ENCODE results near the gene POMT1.
A peak's percentile ranks its signal among the peaks of the same experiment; 100 is the strongest.
"Not testable (repeated sequence)": the region's sequence is repeated elsewhere in the genome, so short reads cannot be mapped to it uniquely, and the experiment has no call there.

The POMT1 gene

DNA sequence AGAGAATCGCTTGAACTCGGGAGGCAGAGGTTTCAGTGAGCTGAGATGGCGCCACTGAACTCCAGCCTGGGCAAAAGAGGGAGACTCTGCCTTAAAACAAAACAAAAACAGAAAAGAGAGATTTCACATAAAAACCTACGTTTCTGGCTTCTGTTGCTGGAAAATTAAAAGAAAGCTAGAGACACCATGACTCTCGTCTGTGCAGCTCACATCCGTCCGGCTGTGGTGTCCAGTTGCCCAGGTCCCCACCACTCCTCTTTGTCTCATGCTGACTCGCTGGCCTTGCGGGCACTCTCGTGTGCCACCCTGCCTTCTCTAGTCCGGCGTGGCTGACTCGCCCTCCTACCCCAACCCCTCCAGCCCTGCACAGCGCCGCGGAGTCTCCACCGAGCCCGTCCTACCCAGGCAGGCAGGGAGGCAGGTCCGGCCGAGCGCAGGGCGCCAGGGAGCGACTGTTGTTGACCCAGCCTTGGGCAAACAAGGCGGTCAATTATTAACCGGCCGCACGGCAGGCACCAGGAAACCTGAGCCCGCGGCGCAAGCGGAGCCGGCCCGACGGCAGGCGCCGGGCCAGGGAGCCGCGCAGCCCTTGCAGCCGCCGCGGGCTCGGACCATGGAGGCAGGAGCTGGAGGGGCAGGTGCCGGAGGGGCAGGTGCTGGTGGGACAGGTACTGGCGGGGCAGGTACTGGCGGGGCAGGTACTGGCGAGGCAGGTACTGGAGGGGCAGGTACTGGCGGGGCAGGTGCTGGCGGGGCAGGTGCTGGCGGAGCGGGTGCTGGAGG, 42.5 kb downstream of the POMT1 start, which contains the start of gene PRRT1B:
Gene PRRT1B (plus strand): TSS at position 521 of the 783 bp plus-strand sequence. CDS start 93 bp downstream, at position 614.
- WGBS, 2 experiments (ENCODE audit: insufficient coverage in 2 of 2) = 75 to 79% methylated on average over 37 to 42 of the region's 50 CpGs
- Histone ChIP-seq H3K4me3 (ENCODE audit: extremely low read depth, insufficient read depth, low read length, poor library complexity, severe bottlenecking) (no peak within 1 kb of the TSS), H3K4me1 (ENCODE audit: control insufficient read depth, insufficient read depth, low read length, poor library complexity, severe bottlenecking) (no peaks in the 10 kb centered on the region), H3K9me3 (ENCODE audit: control insufficient read depth, low read length) (peaks cover 18% of the 10 kb centered on the region), H3K27ac (ENCODE audit: low read depth, low read length, severe bottlenecking) (no peak within 1 kb of the TSS), H3K36me3 (ENCODE audit: control insufficient read depth, insufficient read depth, low read length) (no peaks in the 10 kb centered on the region)

DNA sequence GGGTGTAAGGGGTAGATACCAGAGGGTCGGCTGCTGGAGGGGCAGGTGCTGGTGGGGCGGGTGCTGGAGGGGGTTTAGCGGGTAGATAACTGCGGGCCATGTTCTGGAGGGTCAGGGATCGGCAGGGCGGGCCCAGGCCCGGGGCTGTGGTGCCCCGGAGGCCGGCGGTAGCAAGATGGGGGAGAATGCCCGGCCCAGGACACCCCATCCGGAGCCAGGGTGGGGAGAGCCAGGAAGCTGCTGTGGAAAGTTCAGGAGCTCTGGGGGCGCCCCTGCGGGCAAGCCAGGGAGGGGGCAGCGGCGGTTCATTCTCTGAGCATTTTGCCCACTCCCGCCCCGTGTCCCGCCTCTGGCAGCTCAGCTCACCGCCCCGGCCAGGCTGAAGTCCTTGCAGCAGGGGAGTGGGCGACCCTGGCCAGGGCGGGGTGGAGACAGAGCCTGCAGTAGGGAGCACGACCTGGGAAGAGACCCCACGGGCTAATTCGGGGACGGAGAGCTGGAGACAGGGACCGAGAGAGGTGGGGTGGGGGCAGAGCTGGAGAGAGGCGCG, 43.1 kb downstream of the POMT1 start:
- no peak overlapping the region for H3K4me3 ChIP-seq (ENCODE audit: extremely low read depth, insufficient read depth, low read length, poor library complexity, severe bottlenecking)

DNA sequence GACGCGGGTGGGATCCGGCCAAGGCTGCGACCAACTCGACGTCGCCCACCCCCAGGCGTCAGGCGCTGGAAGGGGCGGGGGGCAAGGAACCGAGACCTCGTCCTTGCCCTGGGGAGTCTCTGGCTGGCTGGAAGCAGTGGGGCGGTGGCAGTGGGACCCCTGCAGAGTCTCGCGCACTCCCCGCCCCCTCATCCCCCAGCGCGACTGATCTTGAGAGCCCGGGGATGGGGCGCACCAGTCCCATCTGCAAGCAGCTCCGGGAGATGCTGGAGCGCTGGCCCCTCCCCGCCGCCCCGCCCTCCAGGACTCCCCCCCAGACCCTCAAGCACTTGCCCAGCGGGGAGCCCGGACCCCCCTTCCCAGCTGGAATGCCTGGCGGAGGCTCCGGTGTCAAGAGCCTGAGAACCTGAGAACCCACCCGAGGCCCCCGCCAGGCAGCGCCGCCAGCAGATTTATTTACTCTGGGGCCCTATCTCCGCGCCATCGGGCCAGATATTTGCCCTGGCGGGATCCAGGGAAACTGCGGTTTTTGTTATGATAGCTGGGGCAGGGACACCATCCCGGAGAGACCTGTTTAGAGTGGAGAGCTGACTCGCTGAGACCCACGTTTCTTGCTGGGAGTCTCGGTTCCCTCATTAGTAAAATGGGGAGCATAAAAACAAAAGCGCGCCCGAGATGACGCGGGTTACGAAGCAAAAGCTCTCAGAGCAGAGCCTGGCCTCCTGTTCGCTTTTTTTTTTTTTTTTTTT, 43.8 kb downstream of the POMT1 start:
- no peak overlapping the region for H3K27ac ChIP-seq (ENCODE audit: low read depth, low read length, severe bottlenecking)
- no peak overlapping the region for H3K4me3 ChIP-seq (ENCODE audit: extremely low read depth, insufficient read depth, low read length, poor library complexity, severe bottlenecking)
- H3K9me3 ChIP-seq (ENCODE audit: control insufficient read depth, low read length) = peaks cover 18% of the 10 kb centered on the region
- no peaks in the 10 kb centered on the region for H3K36me3 ChIP-seq (ENCODE audit: control insufficient read depth, insufficient read depth, low read length)
- WGBS, 2 experiments (ENCODE audit: insufficient coverage in 2 of 2) = 48 to 59% methylated on average over 35 to 38 of the region's 49 CpGs
- no peaks in the 10 kb centered on the region for H3K4me1 ChIP-seq (ENCODE audit: control insufficient read depth, insufficient read depth, low read length, poor library complexity, severe bottlenecking)

More for the DNA sequence above, 43.1 kb downstream of the POMT1 start:
- WGBS, 2 experiments (ENCODE audit: insufficient coverage in 2 of 2) = 61 to 62% methylated on average over 10 to 26 of the region's 30 CpGs
- H3K36me3 ChIP-seq (ENCODE audit: control insufficient read depth, insufficient read depth, low read length) = no peaks in the 10 kb centered on the region
- H3K4me1 ChIP-seq (ENCODE audit: control insufficient read depth, insufficient read depth, low read length, poor library complexity, severe bottlenecking) = no peaks in the 10 kb centered on the region
- no peak overlapping the region for H3K27ac ChIP-seq (ENCODE audit: low read depth, low read length, severe bottlenecking)
- H3K9me3 ChIP-seq (ENCODE audit: control insufficient read depth, low read length) = peaks cover 18% of the 10 kb centered on the region

DNA sequence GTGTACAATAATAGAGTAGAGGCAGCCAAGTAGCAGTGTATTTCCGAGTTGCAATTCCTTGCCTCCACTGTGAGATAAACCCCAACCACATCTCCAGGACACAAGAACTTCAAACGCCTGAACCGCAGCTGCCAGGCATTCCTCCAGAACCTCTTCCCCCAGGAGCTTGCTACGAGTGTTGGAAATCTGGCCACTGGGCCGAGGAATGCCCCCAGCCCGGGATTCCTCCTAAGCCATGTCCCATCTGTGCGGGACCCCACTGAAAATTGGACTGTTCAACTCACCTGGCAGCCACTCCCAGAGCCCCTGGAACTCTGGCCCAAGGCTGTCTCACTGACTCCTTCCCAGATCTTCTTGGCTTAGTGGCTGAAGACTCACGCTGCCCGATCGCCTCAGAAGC, 46.5 kb downstream of the POMT1 start:
- 90 to 91% methylated on average over 7 to 10 of the region's 10 CpGs for WGBS, 2 experiments (ENCODE audit: insufficient coverage in 2 of 2)
- not testable (repeated sequence) for H3K9me3 ChIP-seq (ENCODE audit: control insufficient read depth, low read length); H3K4me1 ChIP-seq (ENCODE audit: control insufficient read depth, insufficient read depth, low read length, poor library complexity, severe bottlenecking); H3K27ac ChIP-seq (ENCODE audit: low read depth, low read length, severe bottlenecking); H3K36me3 ChIP-seq (ENCODE audit: control insufficient read depth, insufficient read depth, low read length); H3K4me3 ChIP-seq (ENCODE audit: extremely low read depth, insufficient read depth, low read length, poor library complexity, severe bottlenecking)

DNA sequence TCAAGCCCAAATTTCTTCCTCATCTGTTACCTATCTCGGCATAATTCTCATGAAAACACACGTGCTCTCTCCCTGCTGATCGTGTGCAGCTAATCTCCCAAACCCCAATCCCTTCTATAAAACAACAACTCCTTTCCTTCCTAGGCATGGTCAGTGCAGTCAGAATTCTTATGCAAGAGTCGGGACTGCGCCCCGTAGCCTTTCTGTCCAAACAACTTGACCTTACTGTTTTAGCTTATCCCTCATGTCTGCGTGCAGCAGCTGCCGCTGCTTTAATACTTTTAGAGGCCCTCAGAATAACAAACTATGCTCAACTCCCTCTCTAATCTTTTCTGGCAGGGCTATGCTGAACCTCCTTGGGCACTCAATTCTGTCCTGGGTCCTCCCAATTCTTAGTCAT, 47.7 kb downstream of the POMT1 start:
- 90 to 93% methylated on average over 8 of the region's 8 CpGs for WGBS, 2 experiments (ENCODE audit: insufficient coverage in 2 of 2)
- not testable (repeated sequence) for H3K4me1 ChIP-seq (ENCODE audit: control insufficient read depth, insufficient read depth, low read length, poor library complexity, severe bottlenecking); H3K4me3 ChIP-seq (ENCODE audit: extremely low read depth, insufficient read depth, low read length, poor library complexity, severe bottlenecking); H3K36me3 ChIP-seq (ENCODE audit: control insufficient read depth, insufficient read depth, low read length); H3K27ac ChIP-seq (ENCODE audit: low read depth, low read length, severe bottlenecking); H3K9me3 ChIP-seq (ENCODE audit: control insufficient read depth, low read length)

GRCh38 chr9:131552030-131552429, 49.3 kb downstream of the POMT1 start:
- H3K4me3 ChIP-seq (ENCODE audit: extremely low read depth, insufficient read depth, low read length, poor library complexity, severe bottlenecking) = no peak overlapping the region
- H3K27ac ChIP-seq (ENCODE audit: low read depth, low read length, severe bottlenecking) = no peak overlapping the region
- 87 to 100% methylated on average over 3 to 6 of the region's 6 CpGs for WGBS, 2 experiments (ENCODE audit: insufficient coverage in 2 of 2)
- no peaks in the 10 kb centered on the region for H3K36me3 ChIP-seq (ENCODE audit: control insufficient read depth, insufficient read depth, low read length)
- H3K9me3 ChIP-seq (ENCODE audit: control insufficient read depth, low read length) = peaks cover 4% of the 10 kb centered on the region
- H3K4me1 ChIP-seq (ENCODE audit: control insufficient read depth, insufficient read depth, low read length, poor library complexity, severe bottlenecking) = peaks cover 3% of the 10 kb centered on the region

- Histone ChIP-seq H3K4me1 (ENCODE audit: control insufficient read depth, insufficient read depth, low read length, poor library complexity, severe bottlenecking) (peaks cover 3% of the 10 kb centered on the region), H3K36me3 (ENCODE audit: control insufficient read depth, insufficient read depth, low read length) (no peaks in the 10 kb centered on the region), H3K27ac (ENCODE audit: low read depth, low read length, severe bottlenecking) (no peak overlapping the region), H3K9me3 (ENCODE audit: control insufficient read depth, low read length) (peaks cover 4% of the 10 kb centered on the region), H3K4me3 (ENCODE audit: extremely low read depth, insufficient read depth, low read length, poor library complexity, severe bottlenecking) (no peak overlapping the region)
- WGBS, 2 experiments (ENCODE audit: insufficient coverage in 2 of 2) = 59 to 65% methylated on average over 24 to 33 of the region's 60 CpGs
These were observed 51.5 kb downstream of the POMT1 start for GRCh38 chr9:131554087-131554842.

GRCh38 chr9:131554843-131555351, 52.2 kb downstream of the POMT1 start:
- H3K4me3 ChIP-seq (ENCODE audit: extremely low read depth, insufficient read depth, low read length, poor library complexity, severe bottlenecking) = peak overlapping the region; percentile 5
- H3K36me3 ChIP-seq (ENCODE audit: control insufficient read depth, insufficient read depth, low read length) = no peaks in the 10 kb centered on the region

GRCh38 chr9:131555841-131556673, 53.3 kb downstream of the POMT1 start:
- Histone ChIP-seq H3K4me1 (ENCODE audit: control insufficient read depth, insufficient read depth, low read length, poor library complexity, severe bottlenecking) (peaks cover 3% of the 10 kb centered on the region), H3K36me3 (ENCODE audit: control insufficient read depth, insufficient read depth, low read length) (no peaks in the 10 kb centered on the region), H3K9me3 (ENCODE audit: control insufficient read depth, low read length) (peaks cover 4% of the 10 kb centered on the region), H3K4me3 (ENCODE audit: extremely low read depth, insufficient read depth, low read length, poor library complexity, severe bottlenecking) (no peak overlapping the region), H3K27ac (ENCODE audit: low read depth, low read length, severe bottlenecking) (no peak overlapping the region)
- WGBS, 2 experiments (ENCODE audit: insufficient coverage in 2 of 2) = 95 to 96% methylated on average over 12 to 15 of the region's 15 CpGs

More at GRCh38 chr9:131554843-131555351, 52.2 kb downstream of the POMT1 start:
- WGBS, 2 experiments (ENCODE audit: insufficient coverage in 2 of 2) = 38 to 51% methylated on average over 27 to 46 of the region's 54 CpGs
- H3K27ac ChIP-seq (ENCODE audit: low read depth, low read length, severe bottlenecking) = no peak overlapping the region
- peaks cover 4% of the 10 kb centered on the region for H3K9me3 ChIP-seq (ENCODE audit: control insufficient read depth, low read length)
- H3K4me1 ChIP-seq (ENCODE audit: control insufficient read depth, insufficient read depth, low read length, poor library complexity, severe bottlenecking) = peaks cover 3% of the 10 kb centered on the region

All from mesodermal cell (in vitro differentiated cells).